GM12891 (cell line): ENCODE measurements around the gene CAVIN2.

Source experiments
- POLR2A ChIP-seq: IDR thresholded peaks from 2 replicates; pipeline ENCODE4 v1.6.1; 2011; ENCODE audit warnings: low read depth, low read length, control low read depth
- POLR2AphosphoS5 ChIP-seq: IDR thresholded peaks from 2 replicates; pipeline ENCODE4 v1.6.1; 2011; ENCODE audit warnings: low read depth, low read length, control low read depth
- TAF1 ChIP-seq: IDR thresholded peaks from 2 replicates; pipeline ENCODE4 v1.6.1; 2011; ENCODE audit warnings: low read depth, low read length, control low read depth

GRCh38 chr2:191859681-191860080, 12.8 kb upstream of the CAVIN2 start:
- TF ChIP-seq POLR2A, result no peak
- no peak for TF ChIP-seq POLR2AphosphoS5
- TF ChIP-seq TAF1, result no peak
